Hepatocyte (in vitro differentiated cells): ENCODE measurements around the gene HOXD10. TPM values are rescaled to one million over a fixed set of nuclear protein-coding genes. Genes with fewer than 3 reads are reported as not detected.

Experiments used
- DNase-seq: peaks from one replicate; pipeline ENCODE4 v3.0.0-alpha.2; 2016; ENCODE audit warnings: low spot score
- H2AFZ ChIP-seq: fragments of 200-600 bp; sonication (generic); 2 replicates; pipeline ENCODE4 v1.6.0; 2016; ENCODE audit warnings: antibody characterized with exemption, mild to moderate bottlenecking
- H3K27ac ChIP-seq: fragments of 200-600 bp; sonication (generic); 2 replicates; pipeline ENCODE4 v1.5.1; 2016; ENCODE audit warnings: mild to moderate bottlenecking
- H3K27me3 ChIP-seq: fragments of 200-600 bp; sonication (generic); 2 replicates; pipeline ENCODE4 v1.6.1; 2016
- H3K36me3 ChIP-seq: fragments of 200-600 bp; sonication (generic); replicated peaks from 2 replicates; pipeline ENCODE4 v1.5.1; 2016; ENCODE audit warnings: low read depth; ENCODE audit not compliant: insufficient read depth
- H3K4me1 ChIP-seq: fragments of 200-600 bp; sonication (generic); 2 replicates; pipeline ENCODE4 v1.5.1; 2016; ENCODE audit warnings: mild to moderate bottlenecking, moderate library complexity; ENCODE audit not compliant: insufficient read depth
- H3K4me2 ChIP-seq: fragments of 200-600 bp; sonication (generic); 2 replicates; pipeline ENCODE4 v1.6.0; 2016
- H3K4me3 ChIP-seq: fragments of 200-600 bp; sonication (generic); 2 replicates; pipeline ENCODE4 v1.5.1; 2016; ENCODE audit warnings: mild to moderate bottlenecking
- H3K79me2 ChIP-seq: fragments of 200-600 bp; sonication (generic); 2 replicates; pipeline ENCODE4 v1.6.0; 2017; ENCODE audit warnings: mild to moderate bottlenecking
- H3K9me2 ChIP-seq: fragments of 200-600 bp; sonication (generic); replicated peaks from 2 replicates; pipeline ENCODE4 v1.6.0; 2017; ENCODE audit warnings: mild to moderate bottlenecking; ENCODE audit not compliant: insufficient read depth
- H3K9me3 ChIP-seq: fragments of 200-600 bp; sonication (generic); 2 replicates; pipeline ENCODE4 v1.5.1; 2016; ENCODE audit warnings: low read depth, mild to moderate bottlenecking
- H4K20me1 ChIP-seq: fragments of 200-600 bp; sonication (generic); 2 replicates; pipeline ENCODE4 v1.6.0; 2016; ENCODE audit warnings: mild to moderate bottlenecking; ENCODE audit not compliant: insufficient read depth, poor library complexity, severe bottlenecking
- CTCF ChIP-seq: fragments of 200-600 bp; sonication (generic); IDR thresholded peaks from 2 replicates; pipeline ENCODE4 v1.5.1; 2016; ENCODE audit warnings: antibody characterized with exemption, mild to moderate bottlenecking; ENCODE audit not compliant: poor library complexity
- EZH2 ChIP-seq: fragments of 200-600 bp; sonication (generic); IDR thresholded peaks from 2 replicates; pipeline ENCODE4 v1.6.1; 2016; ENCODE audit warnings: antibody characterized with exemption, mild to moderate bottlenecking, borderline replicate concordance
- EZH2phosphoT487 ChIP-seq: fragments of 200-600 bp; sonication (generic); IDR thresholded peaks from one replicate; pipeline ENCODE4 v1.6.1; 2018; ENCODE audit warnings: antibody characterized with exemption, mild to moderate bottlenecking, low read depth, moderate library complexity; ENCODE audit not compliant: unreplicated experiment, severe bottlenecking
- WGBS: methylation state at CpG from one replicate; pipeline ENCODE4 v1.1.6; 2016; ENCODE audit warnings: low lambda C conversion rate; ENCODE audit errors: missing lambda C conversion rate; 5-methylcytosine and 5-hydroxymethylcytosine counted together
- polyA plus RNA-seq: library from polyadenylated mRNA; unstranded; fragments of >200 nt; fragmentation: Nextera tagmentation; extraction: Ambion mirVana; gene quantifications from 2 replicates; pipeline ENCODE4 v1.2.1, GENCODE V29; 2016
- total RNA-seq: library from RNA; depleted of rRNA; stranded (reverse); fragments of >200 nt; gene quantifications from 2 replicates; pipeline ENCODE4 v1.2.3, GENCODE V29; 2014

HOXD10 gene
- total and polyA plus RNA-seq, 2 experiments from 2014 or later: 5.1 to 8.5 TPM

GRCh38 chr2:176124110-176124946 is 7.8 kb downstream of the HOXD10 start:
- peaks cover 24% of the 10 kb centered on the region for H4K20me1 ChIP-seq
- peaks cover 21% of the 10 kb centered on the region for H3K4me1 ChIP-seq
- H3K27ac ChIP-seq: no peak overlapping the region
- H3K27me3 ChIP-seq: peaks cover 97% of the 10 kb centered on the region
- no peaks in the 10 kb centered on the region for H3K79me2 ChIP-seq
- no peaks in the 10 kb centered on the region for H3K9me2 ChIP-seq
- no peak for TF ChIP-seq EZH2phosphoT487
- TF ChIP-seq EZH2: peak; percentile 6
- no peak for TF ChIP-seq CTCF
- no peak overlapping the region for H2AFZ ChIP-seq
- no peak for DNase-seq
- WGBS: 40% methylated on average over 34 of the region's 34 CpGs
- H3K36me3 ChIP-seq: no peaks in the 10 kb centered on the region
- H3K9me3 ChIP-seq: no peaks in the 10 kb centered on the region
- H3K4me2 ChIP-seq: peak overlapping the region; percentile 89
- no peak overlapping the region for H3K4me3 ChIP-seq

GRCh38 chr2:176124947-176125771 is 8.6 kb downstream of the HOXD10 start:
- Histone ChIP-seq H3K27ac (no peak overlapping the region), H3K36me3 (no peaks in the 10 kb centered on the region), H3K9me2 (no peaks in the 10 kb centered on the region), H3K4me1 (peaks cover 26% of the 10 kb centered on the region), H3K4me2 (no peak overlapping the region), H3K79me2 (no peaks in the 10 kb centered on the region), H2AFZ (no peak overlapping the region), H3K4me3 (no peak overlapping the region), H3K27me3 (peaks cover 91% of the 10 kb centered on the region), H3K9me3 (no peaks in the 10 kb centered on the region), H4K20me1 (peaks cover 19% of the 10 kb centered on the region)
- no peak for DNase-seq
- no peak for TF ChIP-seq CTCF
- TF ChIP-seq EZH2: no peak
- no peak for TF ChIP-seq EZH2phosphoT487
- WGBS: 55% methylated on average over 7 of the region's 9 CpGs

DNA sequence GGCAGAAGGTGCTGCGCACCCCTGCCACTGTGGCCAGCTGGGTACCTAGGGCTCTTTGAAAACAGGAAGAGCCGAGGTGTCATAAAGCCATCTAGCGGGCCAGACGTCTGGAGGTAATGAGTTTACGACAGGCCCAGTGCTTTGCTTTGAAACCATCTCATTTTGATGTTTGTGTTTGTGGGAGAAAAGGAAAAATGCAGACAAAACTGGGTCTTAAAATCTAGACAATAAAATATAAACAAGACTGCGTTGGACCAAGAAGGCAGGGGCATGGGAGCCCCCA is 9.1 kb downstream of the HOXD10 start:
- Histone ChIP-seq H3K27ac (no peak overlapping the region), H3K4me3 (no peak overlapping the region), H3K4me1 (peaks cover 26% of the 10 kb centered on the region), H2AFZ (no peak overlapping the region), H3K9me2 (no peaks in the 10 kb centered on the region), H3K9me3 (no peaks in the 10 kb centered on the region), H3K27me3 (peaks cover 91% of the 10 kb centered on the region), H3K4me2 (no peak overlapping the region), H3K79me2 (no peaks in the 10 kb centered on the region), H4K20me1 (peaks cover 13% of the 10 kb centered on the region), H3K36me3 (no peaks in the 10 kb centered on the region)
- DNase-seq: no peak
- TF ChIP-seq CTCF: no peak
- no peak for TF ChIP-seq EZH2
- TF ChIP-seq EZH2phosphoT487: no peak
- 32% methylated on average over 6 of the region's 6 CpGs for WGBS
